GM12865 (cell line): ENCODE results near the gene GGA1.

Source experiments
- DNase-seq: peaks from one replicate; pipeline ENCODE4 v3.0.0; 2010; ENCODE audit warnings: low read depth
- H3K4me3 ChIP-seq: 2 replicates; pipeline ENCODE4 v1.5.1; 2011; ENCODE audit warnings: mild to moderate bottlenecking, low read depth, low read length, control low read depth
- TF ChIP-seq, protein P1 (sequence below): IDR thresholded peaks from 2 replicates; pipeline ENCODE4 v1.5.1; 2011; ENCODE audit warnings: low read length, control low read depth, low read depth, inconsistent platforms; ENCODE audit not compliant: insufficient read depth; ENCODE audit errors: missing control alignments

The GGA1 gene

DNA sequence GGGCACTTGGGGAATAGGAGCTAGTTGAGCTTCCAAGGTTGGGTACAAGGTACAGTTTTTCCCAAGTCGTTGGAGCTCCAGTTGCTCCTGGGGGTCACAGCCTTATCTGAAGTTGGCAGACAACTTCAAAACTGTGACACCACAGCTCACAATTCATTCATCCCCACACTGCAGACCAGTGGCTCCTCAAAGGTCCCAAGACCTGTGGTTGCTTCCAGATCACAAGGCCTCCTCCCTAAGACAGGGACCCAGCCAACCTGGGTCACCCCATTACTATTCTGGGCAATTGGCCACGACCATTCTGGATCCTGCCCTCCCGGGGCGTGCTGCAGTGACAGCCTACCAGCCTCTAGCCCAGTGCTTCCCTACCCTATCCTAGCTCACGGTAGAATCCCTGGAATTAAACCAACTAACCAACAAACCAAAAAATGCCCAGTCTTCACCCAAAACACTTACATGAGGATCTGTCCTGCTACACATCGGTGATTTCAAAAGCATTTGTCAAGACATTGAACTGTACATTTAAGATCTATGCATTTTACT, 49.0 kb downstream of the GGA1 start:
- DNase-seq: peak; percentile 60

DNA sequence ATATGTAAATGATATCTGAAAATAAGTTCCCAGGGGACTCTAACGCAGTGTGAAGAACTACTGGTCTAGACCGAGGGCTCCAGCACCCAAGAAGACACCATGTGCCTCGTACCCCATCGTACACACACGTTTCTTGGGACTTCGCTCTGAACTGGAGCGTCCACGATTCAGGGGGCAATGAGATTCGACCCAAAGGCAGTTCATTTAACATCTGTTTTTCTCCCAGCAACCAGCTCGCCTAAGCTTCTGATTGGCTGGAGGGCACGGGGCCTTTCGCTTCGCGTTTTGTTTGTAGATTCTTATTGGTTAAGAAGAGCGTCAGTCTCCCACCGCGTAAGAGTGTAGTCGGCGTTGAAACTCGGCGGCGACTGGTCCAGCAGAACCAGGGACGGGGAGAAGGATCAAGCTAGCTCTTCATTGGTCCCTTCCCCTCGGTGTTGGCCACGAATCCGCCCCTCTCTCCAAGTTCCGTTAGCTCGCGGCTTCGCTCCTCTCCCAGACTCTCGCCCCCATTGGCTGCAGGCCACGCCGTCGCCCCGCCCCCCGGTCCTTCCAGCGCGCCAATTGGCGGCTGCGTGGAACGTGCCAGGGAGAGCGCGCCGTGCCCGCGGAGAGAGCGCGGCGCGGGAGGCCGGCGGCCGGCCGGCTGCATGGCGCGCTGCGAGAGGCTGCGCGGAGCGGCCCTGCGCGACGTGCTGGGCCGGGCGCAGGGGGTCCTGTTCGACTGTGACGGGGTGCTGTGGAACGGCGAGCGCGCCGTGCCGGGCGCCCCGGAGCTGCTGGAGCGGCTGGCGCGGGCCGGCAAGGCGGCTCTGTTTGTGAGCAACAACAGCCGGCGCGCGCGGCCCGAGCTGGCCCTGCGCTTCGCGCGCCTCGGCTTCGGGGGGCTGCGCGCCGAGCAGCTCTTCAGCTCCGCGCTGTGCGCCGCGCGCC, 49.8 kb downstream of the GGA1 start, which contains the start of gene PDXP:
Gene PDXP, plus strand, starts transcription at position 591 of the 933 bp plus-strand sequence. Its CDS starts 60 bp downstream, at position 651.
- TF ChIP-seq, protein P1, sequence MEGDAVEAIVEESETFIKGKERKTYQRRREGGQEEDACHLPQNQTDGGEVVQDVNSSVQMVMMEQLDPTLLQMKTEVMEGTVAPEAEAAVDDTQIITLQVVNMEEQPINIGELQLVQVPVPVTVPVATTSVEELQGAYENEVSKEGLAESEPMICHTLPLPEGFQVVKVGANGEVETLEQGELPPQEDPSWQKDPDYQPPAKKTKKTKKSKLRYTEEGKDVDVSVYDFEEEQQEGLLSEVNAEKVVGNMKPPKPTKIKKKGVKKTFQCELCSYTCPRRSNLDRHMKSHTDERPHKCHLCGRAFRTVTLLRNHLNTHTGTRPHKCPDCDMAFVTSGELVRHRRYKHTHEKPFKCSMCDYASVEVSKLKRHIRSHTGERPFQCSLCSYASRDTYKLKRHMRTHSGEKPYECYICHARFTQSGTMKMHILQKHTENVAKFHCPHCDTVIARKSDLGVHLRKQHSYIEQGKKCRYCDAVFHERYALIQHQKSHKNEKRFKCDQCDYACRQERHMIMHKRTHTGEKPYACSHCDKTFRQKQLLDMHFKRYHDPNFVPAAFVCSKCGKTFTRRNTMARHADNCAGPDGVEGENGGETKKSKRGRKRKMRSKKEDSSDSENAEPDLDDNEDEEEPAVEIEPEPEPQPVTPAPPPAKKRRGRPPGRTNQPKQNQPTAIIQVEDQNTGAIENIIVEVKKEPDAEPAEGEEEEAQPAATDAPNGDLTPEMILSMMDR: no peak
- H3K4me3 ChIP-seq: peak within 1 kb of the TSS; percentile 90

More for the DNA sequence above, 49.0 kb downstream of the GGA1 start:
- H3K4me3 ChIP-seq: peak overlapping the region; percentile 70
- TF ChIP-seq, protein P1: no peak

DNA sequence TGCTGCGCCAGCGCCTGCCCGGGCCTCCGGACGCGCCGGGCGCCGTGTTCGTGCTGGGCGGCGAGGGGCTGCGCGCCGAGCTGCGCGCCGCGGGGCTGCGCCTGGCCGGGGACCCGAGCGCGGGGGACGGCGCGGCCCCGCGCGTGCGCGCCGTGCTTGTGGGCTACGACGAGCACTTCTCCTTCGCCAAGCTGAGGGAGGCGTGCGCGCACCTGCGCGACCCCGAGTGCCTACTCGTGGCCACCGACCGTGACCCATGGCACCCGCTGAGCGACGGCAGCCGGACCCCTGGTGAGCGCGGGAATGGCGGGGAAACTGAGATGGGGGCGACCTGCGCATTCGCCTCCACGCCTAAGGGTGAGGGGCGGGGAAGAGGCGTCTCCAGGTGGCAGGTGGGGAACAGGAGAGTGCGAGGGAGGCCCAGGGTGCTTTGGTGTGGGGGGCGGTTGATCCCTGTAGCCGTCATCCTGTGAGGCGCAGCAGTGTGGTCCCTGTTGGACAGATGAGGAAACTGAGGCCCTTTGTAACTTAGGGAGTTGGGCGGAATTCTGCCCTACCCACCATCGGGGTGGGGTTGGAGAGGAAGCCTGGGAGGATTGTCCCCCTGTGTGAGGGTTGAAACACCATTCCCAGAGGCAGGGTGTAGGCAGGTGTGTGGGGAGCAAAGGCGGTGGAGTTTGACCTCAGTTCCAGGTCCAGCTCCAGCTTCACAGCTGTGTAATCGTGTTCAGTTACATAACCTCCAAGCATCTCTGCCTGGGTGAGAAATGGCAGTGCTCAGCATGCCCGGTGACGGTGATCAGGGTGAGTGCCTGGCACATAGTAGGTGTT, 50.6 kb downstream of the GGA1 start:
- peak overlapping the region; percentile 90 for H3K4me3 ChIP-seq
- DNase-seq: peak; percentile 56
- TF ChIP-seq, protein P1: no peak

More for the DNA sequence above, 49.8 kb downstream of the GGA1 start, which contains the start of gene PDXP:
- DNase-seq: peak; percentile 100

DNA sequence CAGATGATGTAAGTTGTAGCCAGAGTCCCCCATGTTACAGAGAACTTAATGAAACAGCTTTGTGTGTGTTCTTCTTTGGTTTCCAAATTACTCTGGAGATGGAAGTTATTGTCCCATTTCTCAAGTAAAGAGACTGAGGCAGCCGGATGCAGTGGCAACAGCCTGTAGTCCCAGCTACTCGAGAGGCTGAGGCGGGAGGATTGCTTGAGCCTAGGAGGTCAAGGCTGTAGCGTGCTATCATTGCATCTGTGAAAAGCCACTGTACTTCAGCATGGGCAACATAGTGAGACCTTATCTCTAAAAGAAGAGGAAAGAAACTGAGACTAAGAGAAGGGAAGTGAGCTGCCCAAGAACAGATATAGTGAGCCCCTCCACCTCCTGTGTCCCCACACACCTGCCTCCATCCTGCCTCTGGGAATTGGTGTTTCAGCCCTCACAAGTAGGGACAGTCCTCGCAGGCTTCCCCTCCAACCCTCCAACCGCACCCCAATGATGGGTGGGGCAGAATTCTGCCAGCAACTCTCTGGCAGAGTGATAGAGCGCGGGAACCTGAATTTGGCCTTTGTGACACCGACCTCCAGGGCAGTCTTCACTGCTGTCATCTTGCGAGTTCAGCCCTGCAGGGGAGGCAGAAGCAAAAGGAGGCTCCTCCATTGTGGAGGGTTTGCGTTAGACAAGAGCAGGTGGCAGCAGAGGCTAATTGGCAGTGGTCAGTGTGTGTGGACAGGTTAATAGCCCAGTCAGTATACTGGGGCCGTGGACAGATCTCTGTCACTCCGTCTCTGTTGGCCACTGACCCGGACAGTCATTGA, 51.5 kb downstream of the GGA1 start:
- TF ChIP-seq, protein P1: no peak
- no peak for DNase-seq
- peak overlapping the region; percentile 90 for H3K4me3 ChIP-seq

DNA sequence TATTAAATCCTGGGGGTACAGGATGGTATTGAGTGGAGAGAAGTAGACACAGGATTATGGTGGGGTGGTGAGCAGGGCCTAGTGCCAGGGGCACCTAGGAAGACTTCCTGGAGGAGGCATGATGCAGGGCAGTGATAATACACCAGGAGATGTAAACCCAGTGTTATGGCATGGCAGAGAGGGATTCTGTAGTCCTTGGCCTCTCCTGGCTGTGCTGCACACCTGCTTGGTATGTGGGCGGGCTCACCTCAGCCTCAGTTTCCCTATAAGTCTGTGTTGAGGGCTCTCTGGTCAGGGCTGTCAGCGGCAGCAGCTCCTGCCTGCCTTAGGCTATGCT, 52.0 kb downstream of the GGA1 start:
- H3K4me3 ChIP-seq: peak overlapping the region; percentile 90
- TF ChIP-seq, protein P1: no peak

More for the DNA sequence above, 52.0 kb downstream of the GGA1 start:
- no peak for DNase-seq
